Endodermal cell (in vitro differentiated cells): ENCODE measurements around the gene VTI1A. TPM values are rescaled to one million over a fixed set of nuclear protein-coding genes. Genes with fewer than 3 reads are reported as not detected.

Experiments used
- DNase-seq: peaks from one replicate; pipeline ENCODE4 v3.0.0-alpha.2; 2017
- H3K27ac ChIP-seq: 2 replicates; pipeline ENCODE4 v1.5.1; 2013; ENCODE audit warnings: mild to moderate bottlenecking, low read depth, low read length, moderate library complexity
- H3K27me3 ChIP-seq: 2 replicates; pipeline ENCODE4 v1.6.1; 2013; ENCODE audit warnings: mild to moderate bottlenecking, low read length, moderate library complexity; ENCODE audit not compliant: insufficient read depth, control insufficient read depth, poor library complexity, severe bottlenecking
- H3K36me3 ChIP-seq: 2 replicates; pipeline ENCODE4 v1.7.0; 2013; ENCODE audit warnings: mild to moderate bottlenecking, low read length, moderate library complexity; ENCODE audit not compliant: control insufficient read depth, insufficient read depth
- H3K4me1 ChIP-seq: one replicate; pipeline ENCODE4 v1.7.0; 2013; ENCODE audit warnings: low read length; ENCODE audit not compliant: control insufficient read depth, insufficient read depth
- H3K4me3 ChIP-seq: 2 replicates; pipeline ENCODE4 v1.5.1; 2013; ENCODE audit warnings: mild to moderate bottlenecking, low read length, moderate library complexity
- H3K9ac ChIP-seq: 2 replicates; pipeline ENCODE4 v1.6.1; 2013; ENCODE audit warnings: mild to moderate bottlenecking, low read length, moderate library complexity; ENCODE audit not compliant: poor library complexity, severe bottlenecking; ENCODE audit errors: extremely low read depth
- H3K9me3 ChIP-seq: 2 replicates; pipeline ENCODE4 v1.6.1; 2013; ENCODE audit warnings: mild to moderate bottlenecking, low read length, moderate library complexity; ENCODE audit not compliant: control insufficient read depth
- H3K27ac Mint-ChIP-seq: 2 replicates; pipeline ENCODE4 v1.8.0; 2020; ENCODE audit warnings: mixed read lengths
- H3K27me3 Mint-ChIP-seq: 2 replicates; pipeline ENCODE4 v1.8.0; 2021; ENCODE audit warnings: mild to moderate bottlenecking, mixed read lengths; ENCODE audit not compliant: insufficient read depth
- H3K36me3 Mint-ChIP-seq: 2 replicates; pipeline ENCODE4 v1.8.0; 2020; ENCODE audit warnings: low read depth, mixed read lengths
- H3K4me1 Mint-ChIP-seq: 2 replicates; pipeline ENCODE4 v1.8.0; 2020; ENCODE audit warnings: mixed read lengths
- H3K4me3 Mint-ChIP-seq: 2 replicates; pipeline ENCODE4 v1.8.0; 2020; ENCODE audit warnings: mild to moderate bottlenecking, moderate library complexity, mixed read lengths
- H3K9me3 Mint-ChIP-seq: 2 replicates; pipeline ENCODE4 v1.8.0; 2020; ENCODE audit warnings: mild to moderate bottlenecking, mixed read lengths
- CTCF ChIP-seq: fragments of 200-600 bp; sonication (generic); conservative IDR thresholded peaks from 2 replicates; pipeline ENCODE4 v1.5.0; 2021; ENCODE audit warnings: antibody characterized with exemption, mild to moderate bottlenecking
- WGBS, 2 experiments: methylation state at CpG; one replicate each; pipeline versions ENCODE4 v1.1.5 to v1.1.7; 2013; ENCODE audit warnings: missing lambda C conversion rate in 2 of 2, mixed read lengths in 1 of 2; ENCODE audit not compliant: insufficient coverage in 1 of 2, insufficient read length in 1 of 2; 5-methylcytosine and 5-hydroxymethylcytosine counted together
- total RNA-seq, 2 donors: library from RNA; stranded (reverse); fragmentation: NEBNext Ultra II Directional in 1 of 2; extraction: Animal tissue kit (Norgen Biotek cat#: 25700) in 1 of 2; gene quantifications; 2 replicates in 1 of 2; 3 replicates in 1 of 2; pipeline ENCODE4 v1.2.1, GENCODE V29; 2021

VTI1A gene
- total RNA-seq, 2 donors from 2014 or later: 27.0 to 29.9 TPM

- TF ChIP-seq CTCF: no peak
- Histone ChIP-seq H3K4me3 (no peak overlapping the region), H3K9ac (no peak overlapping the region), H3K36me3 (no peaks in the 10 kb centered on the region), H3K27me3 (no peaks in the 10 kb centered on the region), H3K27ac (no peak overlapping the region), H3K4me1 (peaks cover 18% of the 10 kb centered on the region), H3K9me3 (no peaks in the 10 kb centered on the region)
- 86 to 90% methylated on average over 1 to 2 of the region's 2 CpGs for WGBS, 2 experiments
- Mint-ChIP-seq H3K4me1 (peaks cover 43% of the 10 kb centered on the region), H3K4me3 (no peak overlapping the region), H3K36me3 (peaks cover 4% of the 10 kb centered on the region), H3K27me3 (no peaks in the 10 kb centered on the region), H3K27ac (peak overlapping the region; percentile 42), H3K9me3 (no peaks in the 10 kb centered on the region)
- no peak for DNase-seq
Measured at GRCh38 chr10:112712536-112712935, 265.5 kb downstream of the VTI1A start.

DNA sequence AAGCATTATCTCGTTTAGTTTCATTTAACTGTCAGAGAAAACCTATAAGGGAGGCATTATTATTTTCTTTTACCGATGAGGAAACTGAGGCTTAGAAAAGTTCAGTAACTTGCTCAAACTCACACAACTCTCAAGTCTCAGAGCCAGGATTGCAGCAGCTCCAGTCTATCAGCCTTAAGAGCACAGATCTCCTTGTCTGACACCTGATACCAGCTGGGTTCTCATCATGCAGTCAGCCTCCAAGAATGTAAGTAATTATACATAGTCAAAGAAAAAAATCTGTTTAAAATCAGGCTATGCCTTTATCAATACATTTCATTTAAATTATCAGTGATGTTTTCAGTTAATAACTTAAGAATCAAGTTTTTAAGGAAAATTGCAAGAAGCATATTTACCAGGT lies 266.4 kb downstream of the VTI1A start:
- 88% methylated on average over 2 of the region's 2 CpGs for WGBS, 2 experiments
- Histone ChIP-seq H3K36me3 (no peaks in the 10 kb centered on the region), H3K9ac (no peak overlapping the region), H3K9me3 (no peaks in the 10 kb centered on the region), H3K4me1 (peaks cover 18% of the 10 kb centered on the region), H3K27me3 (no peaks in the 10 kb centered on the region), H3K27ac (no peak overlapping the region), H3K4me3 (no peak overlapping the region)
- Mint-ChIP-seq H3K4me3 (no peak overlapping the region), H3K36me3 (peaks cover 4% of the 10 kb centered on the region), H3K9me3 (no peaks in the 10 kb centered on the region), H3K27me3 (no peaks in the 10 kb centered on the region), H3K27ac (peak overlapping the region; percentile 45), H3K4me1 (peaks cover 39% of the 10 kb centered on the region)
- no peak for DNase-seq
- TF ChIP-seq CTCF: no peak

DNA sequence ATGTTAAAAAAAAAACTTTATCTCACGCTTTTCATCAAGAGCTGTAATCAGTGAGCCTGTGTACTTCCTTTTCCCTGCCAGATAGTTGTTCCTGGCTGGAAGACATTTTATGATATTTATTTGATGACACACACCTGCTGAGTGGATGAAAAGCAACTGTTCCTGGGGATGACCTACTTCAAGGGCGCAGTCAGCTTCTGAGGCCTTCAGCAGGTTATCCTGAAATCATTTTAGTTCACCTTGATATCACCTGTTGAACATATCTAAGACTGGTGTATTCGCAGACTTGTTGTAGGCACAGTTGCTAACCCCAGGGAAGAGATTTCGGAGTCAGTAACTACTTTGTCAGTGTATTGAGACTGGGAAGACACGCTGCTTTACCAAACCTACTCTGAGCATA lies 268.6 kb downstream of the VTI1A start:
- WGBS, 2 experiments: 98% methylated on average over 4 to 5 of the region's 5 CpGs
- H3K36me3 ChIP-seq: no peaks in the 10 kb centered on the region
- H3K4me3 Mint-ChIP-seq: no peak overlapping the region
- no peak overlapping the region for H3K27ac ChIP-seq
- no peak for TF ChIP-seq CTCF
- H3K27me3 ChIP-seq: no peaks in the 10 kb centered on the region
- H3K27ac Mint-ChIP-seq: no peak overlapping the region
- H3K27me3 Mint-ChIP-seq: no peaks in the 10 kb centered on the region
- no peak overlapping the region for H3K9ac ChIP-seq
- H3K4me1 ChIP-seq: peaks cover 18% of the 10 kb centered on the region
- no peaks in the 10 kb centered on the region for H3K9me3 Mint-ChIP-seq
- H3K4me1 Mint-ChIP-seq: peaks cover 30% of the 10 kb centered on the region
- no peak overlapping the region for H3K4me3 ChIP-seq
- no peak for DNase-seq
- H3K9me3 ChIP-seq: no peaks in the 10 kb centered on the region
- H3K36me3 Mint-ChIP-seq: peaks cover 4% of the 10 kb centered on the region
